OCI-LY3 (cell line): ENCODE data around the gene PCDHB1.
"Not testable (repeated sequence)": the region's sequence is repeated elsewhere in the genome, so short reads cannot be mapped to it uniquely, and the experiment has no call there.

Experiments used
- EZH2phosphoT487 ChIP-seq: fragments of 200-600 bp; shearing (Covaris generic); IDR thresholded peaks from 2 replicates; pipeline ENCODE4 v1.6.1; 2018; ENCODE audit warnings: antibody characterized with exemption, mixed run types, low read depth
- TF ChIP-seq, protein P1 (sequence below): fragments of 200-600, 300-600 bp; sonication (generic); IDR thresholded peaks from 2 replicates; pipeline ENCODE4 v1.5.1; 2014; ENCODE audit warnings: antibody characterized with exemption, low read length, low read depth

DNA sequence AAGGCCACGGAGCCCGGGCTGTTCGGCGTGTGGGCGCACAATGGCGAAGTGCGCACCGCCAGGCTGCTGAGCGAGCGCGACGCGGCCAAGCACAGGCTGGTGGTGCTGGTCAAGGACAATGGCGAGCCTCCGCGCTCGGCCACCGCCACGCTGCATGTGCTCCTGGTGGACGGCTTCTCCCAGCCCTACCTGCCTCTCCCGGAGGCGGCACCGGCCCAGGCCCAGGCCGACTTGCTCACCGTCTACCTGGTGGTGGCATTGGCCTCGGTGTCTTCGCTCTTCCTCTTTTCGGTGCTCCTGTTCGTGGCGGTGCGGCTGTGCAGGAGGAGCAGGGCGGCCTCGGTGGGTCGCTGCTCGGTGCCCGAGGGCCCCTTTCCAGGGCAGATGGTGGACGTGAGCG lies 51.3 kb downstream of the PCDHB1 start:
- TF ChIP-seq, protein P1, sequence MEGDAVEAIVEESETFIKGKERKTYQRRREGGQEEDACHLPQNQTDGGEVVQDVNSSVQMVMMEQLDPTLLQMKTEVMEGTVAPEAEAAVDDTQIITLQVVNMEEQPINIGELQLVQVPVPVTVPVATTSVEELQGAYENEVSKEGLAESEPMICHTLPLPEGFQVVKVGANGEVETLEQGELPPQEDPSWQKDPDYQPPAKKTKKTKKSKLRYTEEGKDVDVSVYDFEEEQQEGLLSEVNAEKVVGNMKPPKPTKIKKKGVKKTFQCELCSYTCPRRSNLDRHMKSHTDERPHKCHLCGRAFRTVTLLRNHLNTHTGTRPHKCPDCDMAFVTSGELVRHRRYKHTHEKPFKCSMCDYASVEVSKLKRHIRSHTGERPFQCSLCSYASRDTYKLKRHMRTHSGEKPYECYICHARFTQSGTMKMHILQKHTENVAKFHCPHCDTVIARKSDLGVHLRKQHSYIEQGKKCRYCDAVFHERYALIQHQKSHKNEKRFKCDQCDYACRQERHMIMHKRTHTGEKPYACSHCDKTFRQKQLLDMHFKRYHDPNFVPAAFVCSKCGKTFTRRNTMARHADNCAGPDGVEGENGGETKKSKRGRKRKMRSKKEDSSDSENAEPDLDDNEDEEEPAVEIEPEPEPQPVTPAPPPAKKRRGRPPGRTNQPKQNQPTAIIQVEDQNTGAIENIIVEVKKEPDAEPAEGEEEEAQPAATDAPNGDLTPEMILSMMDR: not testable (repeated sequence)
- TF ChIP-seq EZH2phosphoT487: not testable (repeated sequence)
